ENCODE results near the gene CMIP. TPM values are rescaled to one million over a fixed set of nuclear protein-coding genes. Genes with fewer than 3 reads are reported as not detected.

CMIP gene
- total RNA-seq, 4 donors from 2014 or later = 14.5 to 24.6 (median 21.0) TPM

DNA sequence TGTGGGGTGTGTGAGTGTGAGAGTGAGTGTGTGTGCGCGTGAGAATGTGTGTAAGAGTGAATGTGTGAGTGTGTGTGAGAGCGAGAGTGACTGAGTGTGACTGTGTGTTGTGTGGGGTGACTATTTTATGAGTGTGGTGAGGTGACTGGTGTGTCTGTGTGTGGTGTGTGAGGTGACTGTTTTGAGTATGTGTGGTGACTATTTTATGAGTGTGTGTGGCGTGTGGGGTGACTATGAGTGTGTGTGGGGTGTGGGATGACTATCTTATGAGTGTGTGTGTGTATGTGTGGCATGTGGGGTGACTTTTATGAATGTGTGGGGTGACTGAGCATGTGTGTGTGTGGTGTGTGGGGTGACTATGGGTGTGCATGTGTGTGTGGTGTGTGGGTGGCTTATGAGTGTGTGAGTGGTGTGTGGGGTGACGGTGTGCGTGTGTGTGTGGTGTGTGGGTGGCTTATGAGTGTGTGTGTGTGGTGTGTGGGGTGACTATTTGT is 181.6 kb downstream of the CMIP start:
- peaks cover 10 to 25% (median 20%) of the 10 kb centered on the region in 4 donors for H3K4me1 ChIP-seq
- H3K9me3 ChIP-seq = no peaks in the 10 kb centered on the region
- WGBS = 72% methylated on average over 6 of the region's 6 CpGs
- peaks cover 0 to 14% (median 7%) of the 10 kb centered on the region in 4 donors for H3K36me3 ChIP-seq
- TF ChIP-seq EP300 (IDR thresholded peaks at IDR 0.05) (no peak), POLR2AphosphoS5 (IDR thresholded peaks at IDR 0.05) (no peak)
- H3K4me3 ChIP-seq = no peak overlapping the region
- peak overlapping the region in 2 of 4 donors; percentile 42 to 54 for H3K27ac ChIP-seq (replicated peaks in 1 of 4)
- no peak for DNase-seq (ENCODE audit: extremely low spot score)
- intact Hi-C loops (cut with DNase I) = loop anchor here (10.0 kb wide), 1 partner anchor 221 kb away; no protein-coding TSS in a partner anchor
- H3K27me3 ChIP-seq = no peaks in the 10 kb centered on the region

DNA sequence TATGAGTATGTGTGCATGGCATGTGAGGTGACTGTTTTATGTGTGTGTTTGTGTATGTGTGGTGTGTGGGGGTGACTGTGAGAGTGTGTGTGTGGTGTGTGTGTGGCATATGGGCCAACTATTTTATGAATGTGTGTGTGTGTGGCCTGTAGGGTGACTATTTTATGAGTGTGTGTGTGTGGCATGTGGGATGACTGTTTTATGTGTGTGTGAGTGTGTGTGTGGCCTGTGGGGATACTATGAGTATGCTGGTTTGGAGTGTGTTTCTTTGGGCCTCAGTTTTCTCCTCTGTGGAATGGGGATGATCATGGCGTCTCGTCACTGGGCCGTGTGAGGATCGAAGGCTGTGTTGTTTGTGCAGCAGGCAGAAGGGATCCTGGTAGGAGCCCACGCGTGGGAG is 182.4 kb downstream of the CMIP start:
- Histone ChIP-seq H3K4me3 (no peak overlapping the region), H3K4me1 (peaks cover 10 to 25% (median 20%) of the 10 kb centered on the region in 4 donors), H3K36me3 (peaks cover 0 to 7% (median 3%) of the 10 kb centered on the region in 4 donors), H3K27me3 (no peaks in the 10 kb centered on the region), H3K27ac (replicated peaks in 1 of 4) (no peak overlapping the region), H3K9me3 (no peaks in the 10 kb centered on the region)
- DNase-seq (ENCODE audit: extremely low spot score) = no peak
- 96% methylated on average over 6 of the region's 6 CpGs for WGBS
- intact Hi-C loops (cut with DNase I) = loop anchor here (10.0 kb wide), 1 partner anchor 222 kb away; no protein-coding TSS in a partner anchor
- no peak for TF ChIP-seq EP300 (IDR thresholded peaks at IDR 0.05)
- TF ChIP-seq, protein P1, sequence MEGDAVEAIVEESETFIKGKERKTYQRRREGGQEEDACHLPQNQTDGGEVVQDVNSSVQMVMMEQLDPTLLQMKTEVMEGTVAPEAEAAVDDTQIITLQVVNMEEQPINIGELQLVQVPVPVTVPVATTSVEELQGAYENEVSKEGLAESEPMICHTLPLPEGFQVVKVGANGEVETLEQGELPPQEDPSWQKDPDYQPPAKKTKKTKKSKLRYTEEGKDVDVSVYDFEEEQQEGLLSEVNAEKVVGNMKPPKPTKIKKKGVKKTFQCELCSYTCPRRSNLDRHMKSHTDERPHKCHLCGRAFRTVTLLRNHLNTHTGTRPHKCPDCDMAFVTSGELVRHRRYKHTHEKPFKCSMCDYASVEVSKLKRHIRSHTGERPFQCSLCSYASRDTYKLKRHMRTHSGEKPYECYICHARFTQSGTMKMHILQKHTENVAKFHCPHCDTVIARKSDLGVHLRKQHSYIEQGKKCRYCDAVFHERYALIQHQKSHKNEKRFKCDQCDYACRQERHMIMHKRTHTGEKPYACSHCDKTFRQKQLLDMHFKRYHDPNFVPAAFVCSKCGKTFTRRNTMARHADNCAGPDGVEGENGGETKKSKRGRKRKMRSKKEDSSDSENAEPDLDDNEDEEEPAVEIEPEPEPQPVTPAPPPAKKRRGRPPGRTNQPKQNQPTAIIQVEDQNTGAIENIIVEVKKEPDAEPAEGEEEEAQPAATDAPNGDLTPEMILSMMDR (IDR thresholded peaks at IDR 0.05) = no peak
- TF ChIP-seq POLR2A (IDR thresholded peaks at IDR 0.05; ENCODE audit: low read depth) = no peak
- no peak for TF ChIP-seq POLR2AphosphoS5 (IDR thresholded peaks at IDR 0.05)

DNA sequence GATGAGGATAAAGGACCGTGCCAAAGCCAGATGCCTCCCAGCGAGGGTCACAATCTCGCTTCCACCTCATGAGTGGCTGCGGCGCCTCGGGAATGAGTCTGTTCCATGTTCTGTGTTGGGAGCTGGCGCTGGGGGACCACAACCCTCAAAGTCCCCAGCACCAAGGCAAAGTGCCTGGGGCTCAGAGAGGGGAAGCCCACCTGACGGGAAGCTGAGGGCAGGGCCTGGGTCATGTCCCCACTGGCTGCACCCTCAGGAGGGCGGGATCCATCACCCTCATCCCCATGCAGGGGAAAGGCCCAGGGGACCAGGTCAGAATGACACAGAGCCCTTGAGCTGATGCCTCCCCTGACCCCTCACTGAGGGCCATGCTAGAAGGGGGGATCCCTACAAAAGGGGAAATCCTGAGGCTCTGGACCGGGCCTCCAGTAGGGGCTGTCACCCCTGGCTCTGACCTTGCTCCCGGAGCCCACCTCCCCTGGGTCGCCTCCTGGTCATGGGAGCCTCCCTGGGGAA is 183.2 kb downstream of the CMIP start:
- H3K4me3 ChIP-seq = no peak overlapping the region
- DNase-seq (ENCODE audit: extremely low spot score) = no peak
- H3K36me3 ChIP-seq = no peaks in the 10 kb centered on the region
- intact Hi-C loops (cut with DNase I) = loop anchor here (10.0 kb wide), 1 partner anchor 223 kb away; no protein-coding TSS in a partner anchor
- TF ChIP-seq EP300 (IDR thresholded peaks at IDR 0.05) (no peak), POLR2AphosphoS5 (IDR thresholded peaks at IDR 0.05) (no peak), POLR2A (IDR thresholded peaks at IDR 0.05; ENCODE audit: low read depth) (no peak)
- TF ChIP-seq, protein P1 (IDR thresholded peaks at IDR 0.05) = no peak
- H3K27me3 ChIP-seq = no peaks in the 10 kb centered on the region
- H3K27ac ChIP-seq (replicated peaks in 1 of 4) = no peak overlapping the region
- H3K4me1 ChIP-seq = peaks cover 10 to 28% (median 24%) of the 10 kb centered on the region in 4 donors
- no peaks in the 10 kb centered on the region for H3K9me3 ChIP-seq
- WGBS = 97% methylated on average over 11 of the region's 12 CpGs

DNA sequence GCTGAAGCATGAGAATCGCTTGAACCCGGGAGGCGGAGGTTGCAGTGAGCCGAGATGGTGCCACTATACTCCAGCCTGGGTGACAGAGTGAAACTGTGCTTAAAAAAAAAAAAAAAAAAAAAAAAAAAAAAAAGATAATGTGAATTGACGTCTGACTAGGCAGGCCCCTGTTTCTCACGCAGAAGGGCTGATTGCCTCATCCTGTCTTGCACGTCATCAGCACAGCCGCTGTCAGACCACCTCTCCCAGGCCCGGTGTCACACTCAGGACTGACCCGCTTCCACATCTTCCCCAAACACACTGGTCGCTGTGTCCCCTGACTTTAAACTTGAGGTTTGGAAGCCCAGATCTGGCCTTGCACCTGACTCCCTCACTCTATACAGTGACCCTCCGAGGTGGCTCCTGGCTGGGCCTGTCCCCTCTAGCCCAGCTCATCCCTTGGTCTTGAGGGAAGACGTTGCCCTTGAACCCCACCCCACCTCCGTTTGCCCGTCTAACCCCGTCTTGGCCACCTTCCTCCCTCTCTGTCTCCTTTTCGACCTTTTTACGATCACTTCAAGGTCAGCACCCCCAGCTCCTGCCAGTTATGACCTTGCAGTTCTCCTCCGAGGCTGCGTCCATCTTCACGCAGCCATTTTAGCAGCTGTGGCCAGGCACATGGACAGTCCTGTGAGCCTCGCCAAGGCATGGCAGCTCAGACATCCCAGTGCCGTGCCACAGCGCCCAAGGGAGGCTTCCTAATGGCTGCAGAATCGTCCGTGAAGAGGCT is 184.6 kb downstream of the CMIP start:
- H3K4me3 ChIP-seq = no peak overlapping the region
- WGBS = 92% methylated on average over 26 of the region's 26 CpGs
- no peak for TF ChIP-seq EP300 (IDR thresholded peaks at IDR 0.05)
- TF ChIP-seq POLR2A (IDR thresholded peaks at IDR 0.05; ENCODE audit: low read depth) = no peak
- TF ChIP-seq, protein P1 (IDR thresholded peaks at IDR 0.05) = no peak
- no peak for TF ChIP-seq POLR2AphosphoS5 (IDR thresholded peaks at IDR 0.05)
- DNase-seq (ENCODE audit: extremely low spot score) = no peak
- no peaks in the 10 kb centered on the region for H3K9me3 ChIP-seq
- intact Hi-C loops (cut with DNase I) = loop anchor here (10.0 kb wide), 1 partner anchor 224 kb away; no protein-coding TSS in a partner anchor
- H3K4me1 ChIP-seq = peaks cover 10 to 35% (median 30%) of the 10 kb centered on the region in 4 donors
- no peak overlapping the region for H3K27ac ChIP-seq (replicated peaks in 1 of 4)
- no peaks in the 10 kb centered on the region for H3K27me3 ChIP-seq
- H3K36me3 ChIP-seq = no peaks in the 10 kb centered on the region

Data from esophagus muscularis mucosa (tissue), 4 donors.